Measurements from ENCODE around the gene ARID3C.
"Not testable (repeated sequence)": the region's sequence is repeated elsewhere in the genome, so short reads cannot be mapped to it uniquely, and the experiment has no call there.

ARID3C gene

DNA sequence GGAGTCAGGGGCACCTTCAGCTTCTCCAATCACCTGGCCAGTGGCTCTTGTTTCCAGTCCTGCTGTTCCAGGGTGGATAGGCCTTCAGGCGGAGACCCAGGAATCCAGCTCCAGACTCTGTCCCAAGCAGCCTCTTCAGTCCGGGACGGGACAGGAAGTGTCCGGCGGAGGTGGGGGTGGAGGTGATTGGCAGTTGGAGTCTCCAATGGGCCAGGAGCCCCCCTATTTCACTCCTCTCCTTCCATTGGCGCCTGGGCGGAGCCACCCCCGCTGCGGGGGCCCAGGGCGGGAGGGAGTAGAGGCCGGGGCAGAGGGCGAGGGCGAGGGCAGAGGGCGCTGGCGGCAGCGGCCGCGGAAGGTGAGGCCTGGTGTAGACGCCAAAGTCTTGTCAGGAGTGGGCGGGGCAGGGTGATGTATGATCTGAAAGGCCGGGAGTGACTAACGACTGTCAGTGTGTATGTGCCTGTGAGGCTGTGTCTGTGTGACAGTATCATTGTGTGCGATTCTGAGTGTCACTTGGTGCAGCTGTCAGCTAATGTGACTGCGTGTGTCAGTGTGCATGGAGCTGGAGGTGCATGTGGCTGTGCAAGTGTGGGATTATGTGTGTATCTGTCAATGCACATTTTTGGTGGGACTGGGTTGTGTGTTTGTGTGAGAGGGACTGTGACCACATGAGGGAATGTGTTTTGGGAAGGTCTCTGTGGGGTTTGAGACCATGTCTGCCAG, 23.2 kb upstream of the ARID3C start, which contains the start of gene IL11RA:
IL11RA (plus strand) TSS at position 310 of the 726 bp plus-strand sequence. CDS start 3,033 bp downstream, outside the sequence.
- DNase-seq (ENCODE audit: low read depth): no peak

DNA sequence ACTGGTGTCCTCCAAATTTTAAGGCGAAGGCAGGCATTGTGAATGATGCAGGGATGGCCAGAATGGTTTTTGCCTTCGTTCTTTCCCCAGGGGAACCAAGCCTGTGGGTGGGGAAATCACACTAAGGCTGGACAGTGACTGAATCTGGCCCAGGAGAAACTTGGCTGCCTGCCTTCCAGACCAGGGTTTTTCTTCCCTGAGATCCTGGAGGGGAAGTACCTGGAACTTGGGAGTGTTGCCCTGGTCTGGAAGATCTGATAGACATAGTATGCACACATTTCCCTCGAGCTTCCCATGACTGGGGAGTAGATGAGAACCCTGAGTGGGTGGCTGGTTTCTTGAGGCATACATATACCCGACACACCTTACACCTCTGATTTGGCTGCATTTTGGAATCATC, 22.5 kb upstream of the ARID3C start:
- no peak for DNase-seq (ENCODE audit: low read depth)

DNA sequence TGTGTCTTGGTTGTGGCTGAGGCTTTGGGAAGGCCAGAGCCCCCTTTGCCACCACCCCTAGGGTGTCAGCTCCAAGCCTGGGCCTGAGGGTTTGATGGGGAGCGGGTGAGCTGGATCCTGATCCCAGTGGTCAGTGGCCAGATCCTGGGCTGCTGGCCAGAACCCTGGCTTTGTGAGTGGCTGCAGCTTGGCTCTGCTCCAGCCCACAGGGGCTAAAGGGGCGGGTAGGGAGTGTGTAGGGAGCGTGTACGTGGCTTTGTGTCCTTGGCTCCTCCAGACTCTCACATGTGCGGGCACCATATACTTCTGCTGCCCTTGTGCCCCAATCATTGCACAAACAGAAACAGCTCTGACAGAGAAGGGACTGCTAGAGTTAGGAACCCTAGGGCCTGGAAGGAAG, 21.9 kb upstream of the ARID3C start:
- no peak for DNase-seq (ENCODE audit: low read depth)

DNA sequence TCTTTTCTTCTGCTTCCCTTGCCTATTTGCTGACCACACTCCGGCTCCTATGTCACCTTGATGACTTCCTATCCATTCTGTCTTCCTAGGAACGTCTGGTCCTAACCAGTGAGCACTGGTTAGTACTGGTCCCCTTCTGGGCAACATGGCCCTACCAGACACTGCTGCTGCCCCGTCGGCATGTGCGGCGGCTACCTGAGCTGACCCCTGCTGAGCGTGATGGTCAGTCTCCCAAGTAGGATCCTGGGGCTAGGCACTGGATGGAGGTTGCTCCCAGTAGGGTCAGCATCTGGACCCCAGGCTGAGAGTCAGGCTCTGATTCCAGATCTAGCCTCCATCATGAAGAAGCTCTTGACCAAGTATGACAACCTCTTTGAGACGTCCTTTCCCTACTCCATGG, 19.8 kb upstream of the ARID3C start:
- DNase-seq (ENCODE audit: low read depth): no peak

DNA sequence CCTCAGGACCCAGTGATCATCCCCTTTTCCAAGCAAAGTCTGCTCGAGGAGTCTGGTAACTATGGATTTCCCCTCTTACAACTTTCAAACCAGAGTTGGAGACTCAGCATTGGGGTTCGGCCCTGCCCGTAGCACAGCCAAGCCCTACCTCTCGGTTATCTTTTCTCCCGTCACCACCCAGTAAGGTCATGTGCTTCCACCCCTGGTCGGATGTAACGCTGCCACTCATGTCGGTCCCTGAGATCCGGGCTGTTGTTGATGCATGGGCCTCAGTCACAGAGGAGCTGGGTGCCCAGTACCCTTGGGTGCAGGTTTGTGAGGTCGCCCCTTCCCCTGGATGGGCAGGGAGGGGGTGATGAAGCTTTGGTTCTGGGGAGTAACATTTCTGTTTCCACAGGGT, 18.8 kb upstream of the ARID3C start:
- no peak for DNase-seq (ENCODE audit: low read depth)

DNA sequence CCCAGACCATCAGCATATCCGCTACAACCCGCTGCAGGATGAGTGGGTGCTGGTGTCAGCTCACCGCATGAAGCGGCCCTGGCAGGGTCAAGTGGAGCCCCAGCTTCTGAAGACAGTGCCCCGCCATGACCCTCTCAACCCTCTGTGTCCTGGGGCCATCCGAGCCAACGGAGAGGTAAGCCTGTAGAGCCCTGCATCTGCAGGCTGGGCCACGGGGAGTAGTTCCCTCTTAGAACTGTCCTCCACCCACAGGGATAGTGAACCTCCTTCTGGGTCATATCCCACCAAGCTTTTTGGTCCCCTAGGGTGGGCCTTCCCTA, 18.2 kb upstream of the ARID3C start:
- DNase-seq (ENCODE audit: low read depth): no peak

GRCh38 chr9:34646211-34647083, 17.6 kb upstream of the ARID3C start, which contains the start of gene GALT:
GALT (plus strand) TSS chr9:34646675; CDS start chr9:34646705, 30 bp downstream.
- DNase-seq (ENCODE audit: low read depth): peak; percentile 95

DNA sequence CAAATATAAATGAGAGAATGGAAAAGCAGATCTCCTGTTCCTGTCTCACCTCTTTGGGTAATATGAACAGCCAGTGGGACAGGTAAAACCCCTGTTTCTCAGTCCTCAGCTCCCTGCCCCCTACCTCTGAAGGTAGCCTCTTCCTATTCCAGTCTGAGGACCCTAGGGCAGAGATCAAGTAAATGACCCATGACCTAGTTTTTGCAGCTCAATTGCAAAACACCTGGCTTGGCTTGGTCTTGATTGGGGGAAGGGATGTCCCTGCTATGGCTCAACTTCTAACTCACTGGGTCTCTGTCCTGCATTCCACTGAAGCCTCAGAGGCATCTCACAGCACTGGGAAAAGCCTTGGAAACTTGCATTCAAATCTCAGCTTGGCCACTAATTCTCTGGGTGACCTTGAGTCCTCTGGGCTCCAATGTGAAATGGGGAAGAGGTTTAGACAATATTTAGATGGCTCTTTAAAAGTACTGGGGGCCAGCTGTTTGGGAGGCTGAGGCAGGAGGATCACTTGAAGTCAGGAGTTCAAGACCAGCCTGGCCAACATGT, 16.0 kb upstream of the ARID3C start:
- DNase-seq (ENCODE audit: low read depth): no peak

DNA sequence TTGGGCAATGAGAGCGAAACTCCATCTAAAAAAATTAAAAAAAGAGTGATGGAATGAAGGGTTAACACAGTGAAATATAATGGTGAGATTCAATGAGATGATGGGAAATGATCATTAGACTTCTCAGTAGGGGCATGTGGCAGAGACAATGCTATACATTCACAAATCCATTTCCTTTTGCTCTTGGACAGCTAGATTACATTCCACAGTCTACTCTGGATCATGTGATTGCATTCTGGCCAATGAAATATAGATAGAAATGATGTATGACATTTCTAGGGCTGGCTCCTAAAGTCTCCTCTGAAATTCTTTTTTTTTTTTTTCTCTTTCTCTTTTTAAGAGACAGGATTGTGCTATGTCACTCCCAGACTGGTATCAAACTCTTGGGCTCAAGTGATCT, 13.8 kb upstream of the ARID3C start:
- no peak for DNase-seq (ENCODE audit: low read depth)

GRCh38 chr9:34639322-34639721, 10.5 kb upstream of the ARID3C start:
- DNase-seq (ENCODE audit: low read depth): not testable (repeated sequence)

DNA sequence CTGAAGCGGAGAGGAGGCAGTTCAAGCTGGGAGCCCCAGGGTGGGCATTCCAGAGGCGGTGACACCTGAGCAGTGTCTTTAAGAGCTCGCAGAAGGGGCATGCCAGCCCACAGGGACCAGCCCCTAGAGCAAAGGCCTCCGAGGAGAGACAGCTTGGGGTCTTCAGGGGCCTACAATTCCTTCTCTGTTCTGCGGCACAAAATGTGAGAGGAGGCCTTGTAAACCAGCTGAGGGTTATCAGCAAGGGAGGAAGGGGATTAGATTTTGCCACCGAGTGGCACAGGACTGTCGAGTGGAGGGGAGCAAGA, 9.2 kb upstream of the ARID3C start:
- no peak for DNase-seq (ENCODE audit: low read depth)

DNA sequence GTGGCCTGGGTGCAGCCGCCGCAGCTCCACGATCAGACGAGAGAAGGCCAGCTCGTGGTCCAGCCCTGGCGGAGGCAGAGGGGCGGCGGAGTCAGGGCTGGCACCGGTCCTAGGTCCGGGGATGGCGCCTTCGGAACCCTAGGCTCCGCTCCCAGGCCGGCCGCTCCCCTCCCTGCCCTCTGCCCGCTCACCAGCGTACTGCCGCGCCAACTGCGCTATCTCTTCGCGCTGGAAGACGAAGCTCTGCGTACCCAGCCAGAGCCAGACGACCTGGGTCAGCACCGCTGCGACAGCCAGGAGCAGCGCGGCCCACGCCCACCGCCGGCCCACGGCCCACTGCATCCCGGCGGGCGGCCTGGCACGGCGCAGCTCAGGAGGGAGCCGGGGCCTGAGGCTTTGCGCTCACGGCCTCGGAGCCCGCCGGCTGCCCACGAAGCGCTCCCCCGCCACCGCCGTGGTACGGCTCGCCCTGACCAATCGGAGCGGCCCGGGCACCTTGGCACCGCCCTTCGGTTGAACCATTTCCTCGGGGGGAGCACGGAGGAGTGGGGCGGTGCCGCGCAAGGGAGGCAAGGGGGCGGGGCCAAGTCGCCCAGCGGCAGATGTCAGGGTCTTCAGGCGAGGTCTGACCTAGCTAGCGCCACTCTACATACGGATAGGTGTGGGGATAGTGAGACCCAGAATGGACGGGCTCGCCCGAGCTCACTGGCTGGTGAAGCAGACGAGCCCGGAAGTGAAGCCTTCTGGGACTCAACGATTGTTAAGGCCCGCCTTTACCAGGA, 8.7 kb upstream of the ARID3C start, which contains the start of gene SIGMAR1:
SIGMAR1 (minus strand) TSS at position 432 of the 782 bp plus-strand sequence; CDS start at position 342, 90 bp downstream.
- peak; percentile 88 for DNase-seq (ENCODE audit: low read depth)

DNA sequence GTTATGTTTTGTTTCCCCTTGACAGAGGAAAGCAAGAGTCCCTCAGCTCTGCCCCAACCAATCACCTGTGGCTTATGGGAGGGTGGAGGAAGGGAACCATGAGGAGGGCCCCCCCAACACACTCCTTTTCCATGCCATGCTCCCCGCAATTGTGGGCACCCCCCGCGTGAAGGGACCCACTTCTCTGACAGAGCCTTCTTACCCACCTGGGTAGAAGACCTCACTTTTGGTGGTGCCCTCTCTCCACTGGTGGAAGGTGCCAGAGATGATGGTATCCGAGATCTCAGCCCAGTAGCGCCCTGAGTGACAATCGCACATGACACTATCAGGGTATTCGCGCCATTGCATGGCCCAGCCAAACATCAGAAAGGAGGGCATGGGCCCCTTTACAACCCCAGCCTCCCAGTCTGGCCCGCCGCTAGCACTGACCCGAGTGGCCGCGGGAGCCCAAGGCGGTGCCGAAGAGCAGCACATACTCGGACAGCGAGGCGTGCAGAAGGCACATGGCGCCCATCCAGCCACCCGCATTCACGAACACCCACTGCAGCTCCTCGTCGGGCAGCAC, 8.0 kb upstream of the ARID3C start:
- no peak for DNase-seq (ENCODE audit: low read depth)

GRCh38 chr9:34635556-34635955, 6.7 kb upstream of the ARID3C start:
- DNase-seq (ENCODE audit: low read depth): no peak

- no peak for DNase-seq (ENCODE audit: low read depth)
Observed at GRCh38 chr9:34634551-34635248, 5.8 kb upstream of the ARID3C start.

GRCh38 chr9:34633851-34634550, 5.1 kb upstream of the ARID3C start:
- DNase-seq (ENCODE audit: low read depth): peak; percentile 64

- no peak for DNase-seq (ENCODE audit: low read depth)
Observed at GRCh38 chr9:34633166-34633565, 4.3 kb upstream of the ARID3C start.

DNA sequence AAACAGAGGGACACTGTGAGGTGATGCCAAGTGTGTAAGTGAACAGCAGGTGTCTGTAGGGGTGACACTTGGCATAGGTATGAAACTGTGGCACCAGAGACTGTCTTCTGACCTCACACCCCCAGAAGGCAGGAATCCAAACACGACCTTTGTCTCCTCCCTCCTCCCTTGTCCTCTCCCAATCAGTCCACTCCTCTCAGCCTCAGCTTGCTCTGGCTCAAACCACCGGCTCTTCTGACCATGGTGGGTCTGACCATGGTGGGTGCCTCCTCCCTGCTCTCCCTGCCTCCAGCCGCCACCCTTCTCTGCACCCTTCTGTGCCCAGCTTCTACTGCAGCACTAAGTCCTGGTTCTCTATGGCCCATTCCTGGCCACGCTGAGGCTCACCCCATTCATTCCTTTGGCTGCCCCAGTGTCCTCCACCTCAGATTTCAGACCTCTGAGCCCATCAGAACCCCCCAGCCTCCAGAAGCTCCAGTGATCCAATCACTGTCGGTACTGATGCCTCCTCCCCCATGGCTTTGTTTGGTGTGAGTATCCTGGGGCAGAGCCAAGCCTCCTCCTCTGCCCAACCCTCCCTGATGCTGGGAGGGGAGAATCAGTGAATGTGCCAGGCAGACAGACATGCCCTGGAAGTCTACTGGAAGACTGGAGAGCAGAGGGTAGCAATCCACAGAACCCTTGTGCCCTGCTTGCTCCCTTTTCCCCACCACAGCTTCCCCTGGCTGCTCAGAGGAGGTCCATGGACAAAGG, 1.7 kb upstream of the ARID3C start:
- no peak for DNase-seq (ENCODE audit: low read depth)

GRCh38 chr9:34629491-34629808, 584 bp upstream of the ARID3C start:
- no peak for DNase-seq (ENCODE audit: low read depth)
